ENCODE measurements around the gene TREM1. TPM values are rescaled to one million over a fixed set of nuclear protein-coding genes. Genes with fewer than 3 reads are reported as not detected.

TREM1 gene
- total RNA-seq, 1 experiment from 2014 or later, result not detected

- ChIA-PET POLR2A (no interaction called here), CTCF (no interaction called here)
- no peak overlapping the region for H3K27ac Mint-ChIP-seq (ENCODE audit: unreplicated experiment)
- H3K4me1 ChIP-seq, result no peaks in the 10 kb centered on the region
- no peaks in the 10 kb centered on the region for H3K9me3 Mint-ChIP-seq (ENCODE audit: unreplicated experiment)
- no peaks in the 10 kb centered on the region for H3K36me3 ChIP-seq (ENCODE audit: control insufficient read depth, insufficient read depth, low read length)
- no TSS peak for BruUV-seq (replicated peaks)
- intact Hi-C loops (cut with micrococcal nuclease; ENCODE audit: unreplicated experiment), result no loop called here
- no peak for DNase-seq
- no peak overlapping the region for H3K4me3 Mint-ChIP-seq (ENCODE audit: unreplicated experiment)
- H3K27me3 ChIP-seq (replicated peaks; ENCODE audit: control insufficient read depth, insufficient read depth, low read length), result no peaks in the 10 kb centered on the region
- peaks cover 21% of the 10 kb centered on the region for H3K27me3 Mint-ChIP-seq (ENCODE audit: insufficient read depth, unreplicated experiment)
- H3K36me3 Mint-ChIP-seq (ENCODE audit: insufficient read depth, unreplicated experiment), result peaks cover 4% of the 10 kb centered on the region
- H3K4me3 ChIP-seq (ENCODE audit: low read depth, low read length), result no peak overlapping the region
- no peak for TF ChIP-seq CTCF (IDR thresholded peaks at IDR 0.05; ENCODE audit: insufficient read depth in 1 of 2, low read depth in 1 of 2, low read length in 1 of 2, severe bottlenecking in 1 of 2, unreplicated experiment in 1 of 2)
- no peaks in the 10 kb centered on the region for H3K9me3 ChIP-seq
- no peaks in the 10 kb centered on the region for H3K4me1 Mint-ChIP-seq (ENCODE audit: low read depth, unreplicated experiment)
Measured at GRCh38 chr6:41269716-41270115, 16.8 kb downstream of the TREM1 start.

GRCh38 chr6:41269166-41269565, 17.3 kb downstream of the TREM1 start:
- Histone ChIP-seq H3K4me3 (ENCODE audit: low read depth, low read length) (no peak overlapping the region), H3K9me3 (no peaks in the 10 kb centered on the region), H3K27me3 (replicated peaks; ENCODE audit: control insufficient read depth, insufficient read depth, low read length) (no peaks in the 10 kb centered on the region), H3K36me3 (ENCODE audit: control insufficient read depth, insufficient read depth, low read length) (no peaks in the 10 kb centered on the region), H3K4me1 (no peaks in the 10 kb centered on the region)
- H3K4me1 Mint-ChIP-seq (ENCODE audit: low read depth, unreplicated experiment), result no peaks in the 10 kb centered on the region
- no peaks in the 10 kb centered on the region for H3K9me3 Mint-ChIP-seq (ENCODE audit: unreplicated experiment)
- ChIA-PET CTCF (no interaction called here), POLR2A (no interaction called here)
- TF ChIP-seq CTCF (IDR thresholded peaks at IDR 0.05; ENCODE audit: insufficient read depth in 1 of 2, low read depth in 1 of 2, low read length in 1 of 2, severe bottlenecking in 1 of 2, unreplicated experiment in 1 of 2), result no peak
- H3K4me3 Mint-ChIP-seq (ENCODE audit: unreplicated experiment), result no peak overlapping the region
- no peak overlapping the region for H3K27ac Mint-ChIP-seq (ENCODE audit: unreplicated experiment)
- DNase-seq, result no peak
- BruUV-seq (replicated peaks), result no TSS peak
- peaks cover 4% of the 10 kb centered on the region for H3K36me3 Mint-ChIP-seq (ENCODE audit: insufficient read depth, unreplicated experiment)
- intact Hi-C loops (cut with micrococcal nuclease; ENCODE audit: unreplicated experiment), result no loop called here
- peaks cover 21% of the 10 kb centered on the region for H3K27me3 Mint-ChIP-seq (ENCODE audit: insufficient read depth, unreplicated experiment)

- intact Hi-C loops (cut with micrococcal nuclease; ENCODE audit: unreplicated experiment), result no loop called here
- no peaks in the 10 kb centered on the region for H3K36me3 ChIP-seq (ENCODE audit: control insufficient read depth, insufficient read depth, low read length)
- H3K4me1 ChIP-seq, result no peaks in the 10 kb centered on the region
- POLR2A ChIA-PET, result no interaction called here
- no peaks in the 10 kb centered on the region for H3K9me3 ChIP-seq
- H3K4me3 Mint-ChIP-seq (ENCODE audit: unreplicated experiment), result no peak overlapping the region
- no peaks in the 10 kb centered on the region for H3K4me1 Mint-ChIP-seq (ENCODE audit: low read depth, unreplicated experiment)
- BruUV-seq (replicated peaks), result no TSS peak
- H3K27me3 Mint-ChIP-seq (ENCODE audit: insufficient read depth, unreplicated experiment), result peaks cover 21% of the 10 kb centered on the region
- no peak overlapping the region for H3K27ac Mint-ChIP-seq (ENCODE audit: unreplicated experiment)
- no peak overlapping the region for H3K4me3 ChIP-seq (ENCODE audit: low read depth, low read length)
- no peaks in the 10 kb centered on the region for H3K27me3 ChIP-seq (replicated peaks; ENCODE audit: control insufficient read depth, insufficient read depth, low read length)
- H3K9me3 Mint-ChIP-seq (ENCODE audit: unreplicated experiment), result peaks cover 3% of the 10 kb centered on the region
- CTCF ChIA-PET, result no interaction called here
- H3K36me3 Mint-ChIP-seq (ENCODE audit: insufficient read depth, unreplicated experiment), result peaks cover 4% of the 10 kb centered on the region
- no peak for TF ChIP-seq CTCF (IDR thresholded peaks at IDR 0.05; ENCODE audit: insufficient read depth in 1 of 2, low read depth in 1 of 2, low read length in 1 of 2, severe bottlenecking in 1 of 2, unreplicated experiment in 1 of 2)
- DNase-seq, result no peak
Measured at GRCh38 chr6:41268478-41268877, 18.0 kb downstream of the TREM1 start.

Data from Caco-2 (cell line).